Gastroesophageal sphincter (tissue), 3 donors: ENCODE results near the gene CPAMD8.

Experiments used
- EP300 ChIP-seq: sonication (generic); formaldehyde crosslinking; IDR thresholded peaks from one replicate; pipeline ENCODE4 v1.6.1; 2017; ENCODE audit warnings: antibody characterized with exemption, mild to moderate bottlenecking
- POLR2A ChIP-seq, 2 donors: fragments of 450-650 bp; IDR thresholded peaks; one replicate each; pipeline ENCODE4 v1.6.1; 2017; ENCODE audit warnings: antibody characterized with exemption in 2 of 2, mild to moderate bottlenecking in 2 of 2, moderate library complexity in 1 of 2
- POLR2AphosphoS5 ChIP-seq: sonication (generic); formaldehyde crosslinking; IDR thresholded peaks from one replicate; pipeline ENCODE4 v1.6.1; 2017; ENCODE audit warnings: antibody characterized with exemption
- TF ChIP-seq, protein P1 (sequence below), 4 experiments: fragments of 200-600 bp in 2 of 4; fragments of 450-650 bp in 2 of 4; sonication (generic) in 1 of 4; IDR thresholded peaks; one replicate each; pipeline ENCODE4 v1.5.1; 2017 to 2019; ENCODE audit warnings: antibody characterized with exemption in 4 of 4, mild to moderate bottlenecking in 2 of 4, moderate library complexity in 2 of 4

GRCh38 chr19:16902545-16902944 lies 124.1 kb downstream of the CPAMD8 start:
- TF ChIP-seq, protein P1, sequence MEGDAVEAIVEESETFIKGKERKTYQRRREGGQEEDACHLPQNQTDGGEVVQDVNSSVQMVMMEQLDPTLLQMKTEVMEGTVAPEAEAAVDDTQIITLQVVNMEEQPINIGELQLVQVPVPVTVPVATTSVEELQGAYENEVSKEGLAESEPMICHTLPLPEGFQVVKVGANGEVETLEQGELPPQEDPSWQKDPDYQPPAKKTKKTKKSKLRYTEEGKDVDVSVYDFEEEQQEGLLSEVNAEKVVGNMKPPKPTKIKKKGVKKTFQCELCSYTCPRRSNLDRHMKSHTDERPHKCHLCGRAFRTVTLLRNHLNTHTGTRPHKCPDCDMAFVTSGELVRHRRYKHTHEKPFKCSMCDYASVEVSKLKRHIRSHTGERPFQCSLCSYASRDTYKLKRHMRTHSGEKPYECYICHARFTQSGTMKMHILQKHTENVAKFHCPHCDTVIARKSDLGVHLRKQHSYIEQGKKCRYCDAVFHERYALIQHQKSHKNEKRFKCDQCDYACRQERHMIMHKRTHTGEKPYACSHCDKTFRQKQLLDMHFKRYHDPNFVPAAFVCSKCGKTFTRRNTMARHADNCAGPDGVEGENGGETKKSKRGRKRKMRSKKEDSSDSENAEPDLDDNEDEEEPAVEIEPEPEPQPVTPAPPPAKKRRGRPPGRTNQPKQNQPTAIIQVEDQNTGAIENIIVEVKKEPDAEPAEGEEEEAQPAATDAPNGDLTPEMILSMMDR (IDR thresholded peaks at IDR 0.05) = no peak
- TF ChIP-seq EP300 (no peak), POLR2A (IDR thresholded peaks at IDR 0.05) (no peak), POLR2AphosphoS5 (no peak)
